Activated CD8-positive, alpha-beta memory T cell treated with anti-CD3 and anti-CD28 coated beads, Interleukin-2, amount 50 U/mL, for 1 hour (primary cell): Measurements from ENCODE around the gene KCND3.
"Not testable (repeated sequence)": the region's sequence is repeated elsewhere in the genome, so short reads cannot be mapped to it uniquely, and the experiment has no call there.

Source experiments
- DNase-seq: peaks from one replicate; pipeline ENCODE4 v3.0.0-alpha.2; 2020; ENCODE audit errors: extremely low read depth

Gene KCND3

DNA sequence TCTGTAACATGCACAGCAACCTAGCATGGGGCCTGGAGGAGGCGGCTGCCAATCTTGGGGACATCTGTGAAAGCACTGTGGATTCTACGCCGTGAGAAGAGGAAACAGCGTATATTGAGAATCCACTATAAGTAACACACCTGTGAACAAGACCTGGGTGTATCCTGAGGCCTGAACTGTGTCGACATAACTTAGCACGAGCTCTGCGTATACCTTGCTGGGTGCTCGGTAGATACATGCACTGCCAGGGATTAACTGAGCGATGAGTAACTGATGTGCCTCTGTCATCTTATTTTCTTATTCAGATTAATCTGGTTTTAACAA lies 175.2 kb downstream of the KCND3 start:
- no peak for DNase-seq

DNA sequence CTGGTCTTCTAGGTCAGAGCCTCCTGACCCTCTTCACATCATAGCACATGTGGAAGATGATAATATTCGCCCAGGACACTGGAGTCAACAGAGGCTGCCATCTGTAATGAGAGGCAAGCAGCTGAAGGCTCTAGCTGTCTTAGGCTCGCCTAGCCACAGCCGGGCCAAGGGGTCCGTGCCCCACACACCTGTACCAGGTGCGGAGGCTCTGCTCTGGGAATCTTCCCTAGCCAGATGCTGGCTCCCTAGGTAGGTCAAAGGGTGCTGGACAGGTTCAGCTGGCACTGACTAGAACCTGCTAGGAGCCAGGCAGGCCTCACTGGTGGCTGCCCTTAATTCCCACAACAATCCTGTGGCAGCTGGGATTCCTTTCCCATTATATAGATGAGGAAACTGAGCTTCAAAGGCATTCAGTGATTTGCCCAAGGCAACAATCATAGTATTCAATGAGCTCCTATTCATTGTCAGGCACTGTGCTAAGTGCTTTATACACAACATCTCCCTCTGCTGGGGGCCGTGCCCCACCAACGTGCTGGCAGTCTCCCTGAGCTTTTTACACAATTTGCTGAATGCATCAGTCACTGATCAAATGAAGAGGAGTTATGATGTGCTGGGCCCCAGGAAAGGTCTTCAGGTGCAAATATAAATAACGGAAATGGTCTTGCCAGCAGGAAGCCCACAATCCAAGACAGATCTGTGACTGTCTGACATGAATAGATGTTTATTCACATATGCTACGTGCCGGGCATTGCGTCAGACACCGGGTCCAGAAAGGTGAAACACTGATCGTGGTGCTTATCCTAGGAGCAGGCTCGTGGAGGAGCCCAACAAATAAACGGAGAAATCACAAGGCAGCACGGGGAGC lies 175.8 kb downstream of the KCND3 start:
- no peak for DNase-seq

- DNase-seq = no peak
Measured at GRCh38 chr1:111812306-111812705, 177.2 kb downstream of the KCND3 start.

GRCh38 chr1:111811891-111812290 lies 177.6 kb downstream of the KCND3 start:
- DNase-seq = no peak

- no peak for DNase-seq
Measured at GRCh38 chr1:111805251-111805650, 184.2 kb downstream of the KCND3 start.

- DNase-seq = no peak
Measured at GRCh38 chr1:111804776-111805175, 184.7 kb downstream of the KCND3 start.

GRCh38 chr1:111803951-111804350 lies 185.5 kb downstream of the KCND3 start:
- no peak for DNase-seq

GRCh38 chr1:111802984-111803383 lies 186.5 kb downstream of the KCND3 start:
- no peak for DNase-seq

DNA sequence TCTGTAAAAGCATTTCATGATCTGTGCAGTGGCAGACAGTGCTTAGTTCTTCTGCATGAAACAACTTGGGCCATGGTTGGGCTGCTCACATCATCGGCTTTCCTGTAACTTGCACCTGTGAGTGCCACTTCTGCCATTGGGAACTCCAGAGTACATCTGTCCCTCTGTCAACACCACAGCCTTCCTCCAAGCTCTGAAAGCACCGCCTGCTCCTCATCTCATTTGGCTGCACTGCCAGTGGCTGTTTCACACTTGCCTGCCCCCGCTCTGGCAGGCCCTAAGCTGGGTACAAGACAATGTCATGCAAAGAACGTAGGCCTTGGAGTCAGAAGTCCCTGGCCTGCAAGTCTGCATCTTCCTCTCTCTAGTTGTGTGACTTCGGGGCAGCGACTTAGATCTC lies 187.4 kb downstream of the KCND3 start:
- DNase-seq = no peak

DNA sequence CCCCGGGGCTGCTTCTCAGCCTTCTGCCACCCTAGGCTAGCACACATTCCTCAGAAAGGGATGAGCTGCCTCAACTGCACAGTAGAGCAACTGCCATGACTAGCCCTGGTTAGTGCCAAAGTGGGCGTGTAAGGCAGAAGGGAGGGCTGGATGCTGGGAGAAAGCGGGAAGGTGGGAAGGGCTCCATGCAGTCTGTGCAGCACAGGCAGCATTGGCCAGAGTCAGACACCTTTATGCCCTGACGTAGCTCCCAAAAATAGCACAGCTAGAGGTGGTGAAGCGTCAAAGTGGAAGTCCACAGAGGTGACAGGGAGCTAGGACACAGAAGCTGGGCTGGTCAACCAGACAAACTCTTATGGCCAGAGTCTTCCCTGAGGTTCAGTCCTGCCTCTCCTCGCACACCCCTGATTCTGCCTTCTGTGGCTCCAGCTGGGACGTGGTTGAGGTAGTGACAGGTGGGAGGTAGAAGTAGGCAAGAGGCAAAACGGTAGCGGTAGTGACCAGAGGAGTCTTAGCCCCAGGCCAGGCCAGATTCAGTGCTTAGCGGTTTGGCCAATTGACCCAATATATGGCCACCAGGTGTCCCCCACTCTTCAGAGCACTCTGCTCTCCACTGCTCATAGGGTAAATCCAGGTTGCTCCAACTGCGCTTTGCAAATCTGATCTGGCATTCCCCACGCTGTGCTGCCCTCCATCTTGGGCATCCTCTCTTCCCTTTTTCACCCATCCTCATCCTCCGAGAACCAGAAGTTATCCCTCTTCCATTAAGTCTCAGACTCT lies 188.2 kb downstream of the KCND3 start:
- no peak for DNase-seq

GRCh38 chr1:111799722-111800121 lies 189.7 kb downstream of the KCND3 start:
- not testable (repeated sequence) for DNase-seq

- DNase-seq = no peak
Measured at GRCh38 chr1:111798580-111798979, 190.9 kb downstream of the KCND3 start.

- no peak for DNase-seq
Measured at GRCh38 chr1:111795401-111795800, 194.1 kb downstream of the KCND3 start.

DNA sequence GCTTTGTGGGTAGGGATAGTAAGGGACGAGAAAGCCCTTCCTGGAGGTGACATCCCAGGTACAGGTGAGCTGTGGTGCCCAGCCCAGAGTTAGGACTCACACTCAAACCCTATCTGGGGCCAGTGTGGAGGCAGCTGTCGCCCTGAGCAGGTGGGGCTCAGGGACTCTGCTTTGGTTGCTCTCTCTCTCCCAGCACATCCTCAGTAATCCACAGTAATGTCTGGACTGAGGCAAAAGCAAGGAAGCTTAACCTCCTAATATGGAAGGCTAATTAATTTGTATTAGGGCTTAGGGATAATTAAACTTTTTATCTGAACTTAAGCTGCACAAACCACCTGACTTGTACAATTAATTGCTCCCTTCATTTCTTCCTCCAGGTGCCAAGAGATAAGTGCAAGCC lies 195.5 kb downstream of the KCND3 start:
- DNase-seq = no peak

DNA sequence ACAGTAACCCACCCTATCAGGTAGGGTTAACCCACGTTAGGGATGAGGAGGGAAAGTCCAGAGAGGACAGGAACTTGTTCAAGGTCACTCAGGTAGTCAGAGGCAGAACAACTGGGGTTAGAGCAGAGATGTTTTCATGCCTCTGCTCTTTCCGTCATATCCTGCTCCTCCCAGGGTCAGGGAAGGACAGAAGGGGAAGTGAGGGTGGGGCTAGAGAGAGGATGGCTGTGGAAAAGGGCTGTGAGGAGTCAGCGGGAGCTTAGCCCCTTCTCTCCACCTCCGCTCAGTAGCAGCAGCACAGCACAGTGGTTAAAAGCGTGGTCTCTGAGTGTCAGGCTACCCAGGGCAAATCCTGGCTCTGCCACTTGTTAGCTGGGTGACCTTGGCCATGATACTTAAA lies 197.2 kb downstream of the KCND3 start:
- DNase-seq = no peak

DNA sequence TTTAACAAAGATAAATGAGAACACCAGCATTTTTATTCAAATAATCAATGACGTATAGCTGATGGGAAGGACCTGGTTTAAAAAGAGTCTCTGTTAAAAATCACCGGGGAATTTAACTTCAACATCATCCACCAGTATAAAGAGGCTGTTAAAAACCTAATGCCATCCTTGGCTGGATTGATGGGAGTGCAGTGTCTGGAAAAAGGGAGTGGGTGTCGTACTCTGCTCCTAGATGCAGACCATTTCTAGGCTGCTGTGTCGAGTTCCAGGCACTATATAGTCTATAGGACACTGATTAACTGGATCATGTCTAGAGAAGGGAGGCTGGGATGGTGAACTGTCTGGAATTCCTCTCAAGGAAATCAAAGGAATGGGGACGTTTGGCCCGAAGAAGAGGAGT lies 197.7 kb downstream of the KCND3 start:
- no peak for DNase-seq

- DNase-seq = no peak
Measured at GRCh38 chr1:111789666-111790316, 199.7 kb downstream of the KCND3 start.

GRCh38 chr1:111789142-111789541 lies 200.3 kb downstream of the KCND3 start:
- no peak for DNase-seq

DNA sequence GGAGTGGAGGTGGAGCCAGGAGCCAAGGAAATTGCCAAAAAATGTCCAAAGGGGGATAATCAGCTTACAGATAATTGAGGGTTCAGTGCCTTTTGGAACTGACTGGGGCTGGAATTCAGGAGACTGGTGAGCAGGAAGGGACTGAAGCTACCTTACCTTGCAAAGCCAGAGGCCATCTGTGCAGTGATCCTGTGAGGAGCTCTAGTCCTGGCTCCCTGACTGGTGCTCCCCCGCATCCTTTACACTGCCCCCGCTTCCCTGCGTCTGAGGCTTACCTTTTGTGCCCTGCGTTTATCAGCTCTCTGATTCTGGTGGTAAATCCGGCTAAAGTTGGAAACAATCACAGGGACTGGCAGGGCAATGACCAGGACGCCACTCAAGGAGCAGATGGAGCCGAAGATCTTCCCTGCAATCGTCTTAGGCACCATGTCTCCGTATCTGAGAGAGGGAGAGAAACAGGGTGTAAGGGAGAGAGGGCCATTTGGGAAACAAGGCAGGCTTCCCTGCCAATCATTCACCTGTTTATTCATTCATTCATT lies 202.7 kb downstream of the KCND3 start:
- no peak for DNase-seq

DNA sequence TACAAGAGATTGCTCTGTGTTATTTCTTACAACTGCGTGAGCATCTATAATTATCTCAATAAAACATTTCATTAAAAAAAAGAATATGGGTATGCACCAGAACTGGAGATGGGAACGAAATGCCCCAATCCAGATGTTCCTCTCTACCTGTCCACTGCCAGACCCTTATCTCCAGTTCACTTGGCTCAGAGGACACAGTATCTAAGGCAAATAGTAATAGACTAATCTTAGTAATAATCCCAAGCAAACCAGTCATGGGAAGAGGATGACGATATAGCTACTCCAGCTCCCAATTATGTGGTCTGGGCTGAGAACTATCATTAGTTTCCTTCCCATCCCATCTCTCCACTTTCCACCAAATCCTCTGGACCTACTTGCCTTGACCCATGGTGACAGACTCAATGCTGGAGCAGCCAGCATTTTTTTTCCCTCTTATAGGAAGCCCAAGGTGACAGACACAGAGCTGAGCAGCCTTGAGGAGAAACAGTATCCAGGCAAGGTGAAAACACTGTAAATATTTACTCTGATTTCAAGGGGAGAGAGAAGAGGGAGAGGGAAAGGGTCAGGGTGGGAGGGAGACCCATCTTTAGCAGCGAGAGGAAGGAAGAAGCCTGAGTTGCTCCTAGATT lies 205.1 kb downstream of the KCND3 start:
- no peak for DNase-seq

DNA sequence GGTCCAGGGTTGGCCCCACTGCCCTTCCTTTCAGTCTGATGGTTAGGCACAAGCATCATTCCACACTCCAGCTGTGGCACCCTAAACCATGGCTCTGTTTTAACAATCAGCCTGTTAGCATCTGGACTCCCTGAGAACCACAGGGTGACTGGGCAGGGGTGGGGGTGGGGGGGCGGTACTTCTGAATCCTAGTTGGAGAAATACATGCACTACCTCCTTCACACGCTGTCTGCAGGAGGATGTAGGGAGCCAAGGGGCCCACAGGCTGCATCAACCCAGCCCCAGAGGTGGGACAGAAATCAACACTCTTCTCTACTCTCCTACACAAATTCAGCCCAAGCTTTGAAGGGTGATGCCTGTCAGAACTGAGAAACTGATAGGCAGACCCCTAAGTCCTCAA lies 209.9 kb downstream of the KCND3 start:
- DNase-seq = no peak

DNA sequence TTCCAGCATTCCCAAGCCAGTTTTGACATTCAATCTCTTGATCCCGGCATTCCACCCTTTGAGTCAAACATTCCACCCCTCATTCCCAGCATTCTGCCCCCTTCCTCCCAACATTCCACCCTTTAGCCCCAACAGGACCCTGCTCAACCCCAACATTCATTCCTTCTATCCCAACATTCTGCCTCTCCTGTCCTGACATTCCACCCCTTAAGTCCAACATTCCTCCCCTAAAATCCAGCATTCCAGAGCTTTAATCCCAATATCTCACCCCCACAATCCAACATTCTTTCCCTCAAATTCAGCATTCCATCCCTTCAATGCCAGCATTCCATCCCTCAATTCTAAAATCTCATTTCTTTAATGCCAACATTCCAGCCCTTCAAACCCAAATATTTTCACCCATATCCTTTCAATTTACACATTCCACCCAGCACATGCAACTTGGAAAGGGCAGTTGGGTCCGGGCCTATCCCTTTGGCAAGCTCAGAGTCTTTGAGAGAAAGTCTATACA lies 210.9 kb downstream of the KCND3 start:
- no peak for DNase-seq
